Mucosa of rectum (tissue), 2 donors: ENCODE data around the gene ZNF804A.
"Not testable (repeated sequence)": the region's sequence is repeated elsewhere in the genome, so short reads cannot be mapped to it uniquely, and the experiment has no call there.

ENCODE experiments used
- H3K27ac ChIP-seq, 2 donors: one replicate each; pipeline ENCODE4 v1.7.0; 2013; ENCODE audit warnings: inconsistent platforms in 2 of 2, low read depth in 2 of 2, low read length in 2 of 2
- H3K27me3 ChIP-seq, 2 donors: one replicate each; pipeline ENCODE4 v1.7.0; 2013; ENCODE audit warnings: low read length in 2 of 2; ENCODE audit not compliant: control insufficient read depth in 2 of 2, insufficient read depth in 2 of 2
- H3K36me3 ChIP-seq, 2 donors: one replicate each; pipeline ENCODE4 v1.7.0; 2013; ENCODE audit warnings: low read length in 2 of 2; ENCODE audit not compliant: control insufficient read depth in 2 of 2, insufficient read depth in 2 of 2
- H3K4me1 ChIP-seq, 2 donors: one replicate each; pipeline ENCODE4 v1.7.0; 2013; ENCODE audit warnings: low read length in 2 of 2, mild to moderate bottlenecking in 1 of 2; ENCODE audit not compliant: control insufficient read depth in 2 of 2, insufficient read depth in 2 of 2
- H3K4me3 ChIP-seq, 2 donors: one replicate each; pipeline ENCODE4 v1.7.0; 2013; ENCODE audit warnings: low read length in 2 of 2
- H3K9ac ChIP-seq, 2 donors: one replicate each; pipeline ENCODE4 v1.7.0; 2013; ENCODE audit warnings: low read length in 2 of 2, low read depth in 1 of 2, mild to moderate bottlenecking in 1 of 2
- H3K9me3 ChIP-seq, 2 donors: one replicate each; pipeline ENCODE4 v1.7.0; 2013; ENCODE audit warnings: low read length in 2 of 2; ENCODE audit not compliant: control insufficient read depth in 2 of 2
- donor health status: healthy.
- donor health status: Normal muscosa, but diverticular disease.

ZNF804A gene

DNA sequence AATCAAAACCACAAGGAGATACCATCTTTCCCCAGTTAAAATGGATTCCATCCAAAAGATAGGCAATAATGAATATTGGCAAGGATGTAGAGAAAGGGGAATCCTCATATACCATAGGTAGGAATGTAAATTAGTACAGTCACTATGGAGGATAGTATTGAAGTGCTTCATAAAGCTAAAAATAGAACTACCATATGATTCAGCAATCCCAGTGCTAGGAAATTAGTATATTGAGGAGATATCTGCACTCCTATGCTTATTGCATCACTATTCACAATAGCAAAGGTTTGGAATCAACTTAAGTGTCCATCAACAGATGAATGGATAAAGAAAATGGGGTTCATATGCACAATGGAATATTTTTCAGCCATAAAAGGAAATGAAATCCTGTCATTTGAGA is 251.2 kb downstream of the ZNF804A start:
- H3K9me3 ChIP-seq: no peaks in the 10 kb centered on the region
- no peak overlapping the region for H3K27ac ChIP-seq
- no peaks in the 10 kb centered on the region for H3K27me3 ChIP-seq
- no peaks in the 10 kb centered on the region for H3K4me1 ChIP-seq
- H3K4me3 ChIP-seq: no peak overlapping the region
- H3K36me3 ChIP-seq: no peaks in the 10 kb centered on the region
- no peak overlapping the region for H3K9ac ChIP-seq

DNA sequence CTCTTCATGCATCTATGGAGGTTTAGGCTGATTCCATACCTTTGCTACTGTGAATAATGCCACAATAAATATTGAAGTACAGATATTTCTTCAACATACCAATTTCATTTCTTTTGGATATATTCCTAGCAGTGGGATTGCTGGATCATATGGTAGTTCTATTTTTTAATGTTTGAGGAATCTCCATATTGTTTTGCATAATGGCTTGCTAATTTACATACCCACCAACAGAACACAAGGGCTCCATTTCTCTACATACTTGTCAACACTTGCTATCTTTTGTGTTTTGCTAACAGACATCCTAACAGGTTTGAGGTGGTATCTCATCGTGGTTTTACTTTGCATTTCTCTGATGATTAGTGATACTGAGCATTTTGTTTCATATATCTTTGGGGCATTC is 253.2 kb downstream of the ZNF804A start:
- no peak overlapping the region for H3K4me3 ChIP-seq
- no peak overlapping the region for H3K9ac ChIP-seq
- H3K9me3 ChIP-seq: no peaks in the 10 kb centered on the region
- no peaks in the 10 kb centered on the region for H3K27me3 ChIP-seq
- H3K36me3 ChIP-seq: no peaks in the 10 kb centered on the region
- H3K4me1 ChIP-seq: no peaks in the 10 kb centered on the region
- no peak overlapping the region for H3K27ac ChIP-seq

GRCh38 chr2:184859187-184859586 is 260.9 kb downstream of the ZNF804A start:
- H3K9ac ChIP-seq: no peak overlapping the region
- no peak overlapping the region for H3K27ac ChIP-seq
- no peaks in the 10 kb centered on the region for H3K27me3 ChIP-seq
- H3K9me3 ChIP-seq: peaks cover 0 to 8% of the 10 kb centered on the region in 2 donors
- no peak overlapping the region for H3K4me3 ChIP-seq
- H3K36me3 ChIP-seq: no peaks in the 10 kb centered on the region
- no peaks in the 10 kb centered on the region for H3K4me1 ChIP-seq

DNA sequence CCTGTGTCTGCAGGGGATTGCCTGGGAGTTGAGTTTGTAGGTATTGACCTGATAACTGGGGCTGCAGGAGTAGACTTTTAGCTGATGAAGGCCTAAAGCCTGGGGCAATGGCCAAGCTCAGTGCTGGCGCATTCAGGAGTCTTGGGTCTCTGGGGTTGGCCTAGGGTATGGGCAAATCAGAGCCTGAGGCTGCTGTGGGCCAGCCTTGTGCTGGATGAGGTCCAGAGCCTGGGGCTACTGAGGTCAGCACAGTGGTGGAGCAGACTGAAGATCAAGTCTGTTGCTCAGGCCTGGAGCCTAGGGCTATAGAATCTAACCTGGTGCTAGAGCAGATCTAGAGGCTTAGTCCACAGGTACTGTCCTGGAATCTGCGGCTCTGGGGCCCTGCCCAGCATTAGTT is 262.4 kb downstream of the ZNF804A start:
- Histone ChIP-seq H3K27ac (no peak overlapping the region), H3K4me3 (no peak overlapping the region), H3K9ac (no peak overlapping the region), H3K9me3 (peaks cover 0 to 8% of the 10 kb centered on the region in 2 donors), H3K36me3 (no peaks in the 10 kb centered on the region), H3K4me1 (no peaks in the 10 kb centered on the region), H3K27me3 (no peaks in the 10 kb centered on the region)

- Histone ChIP-seq H3K9me3 (no peaks in the 10 kb centered on the region), H3K9ac (no peak overlapping the region), H3K27me3 (no peaks in the 10 kb centered on the region), H3K4me1 (no peaks in the 10 kb centered on the region), H3K4me3 (no peak overlapping the region), H3K36me3 (no peaks in the 10 kb centered on the region), H3K27ac (no peak overlapping the region)
These were observed 276.9 kb downstream of the ZNF804A start for GRCh38 chr2:184875212-184875611.

GRCh38 chr2:184875911-184876310 is 277.6 kb downstream of the ZNF804A start:
- no peaks in the 10 kb centered on the region for H3K4me1 ChIP-seq
- no peak overlapping the region for H3K9ac ChIP-seq
- H3K27ac ChIP-seq: no peak overlapping the region
- no peaks in the 10 kb centered on the region for H3K27me3 ChIP-seq
- no peak overlapping the region for H3K4me3 ChIP-seq
- H3K9me3 ChIP-seq: no peaks in the 10 kb centered on the region
- no peaks in the 10 kb centered on the region for H3K36me3 ChIP-seq

- no peaks in the 10 kb centered on the region for H3K36me3 ChIP-seq
- H3K4me3 ChIP-seq: no peak overlapping the region
- no peaks in the 10 kb centered on the region for H3K9me3 ChIP-seq
- H3K27ac ChIP-seq: no peak overlapping the region
- H3K9ac ChIP-seq: no peak overlapping the region
- H3K27me3 ChIP-seq: no peaks in the 10 kb centered on the region
- no peaks in the 10 kb centered on the region for H3K4me1 ChIP-seq
These were observed 279.6 kb downstream of the ZNF804A start for GRCh38 chr2:184877909-184878308.

DNA sequence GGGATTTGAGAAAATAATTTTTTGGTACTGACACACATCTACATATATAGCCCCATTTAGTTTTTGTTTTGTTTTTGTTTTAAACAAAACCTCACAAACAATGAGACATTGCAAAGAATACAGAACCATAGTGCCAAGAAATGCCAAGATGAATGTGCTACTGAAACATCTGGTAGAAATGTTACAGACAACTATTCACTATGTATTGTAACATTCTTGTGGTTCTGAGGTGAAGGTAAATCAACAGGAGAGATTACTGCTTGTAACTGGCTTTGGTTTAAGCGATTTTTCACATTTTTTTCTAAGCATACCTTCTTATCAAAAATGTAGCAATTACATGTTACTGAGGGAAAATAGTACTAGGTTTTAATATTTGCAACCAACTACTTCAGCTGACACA is 281.3 kb downstream of the ZNF804A start:
- no peaks in the 10 kb centered on the region for H3K27me3 ChIP-seq
- H3K9ac ChIP-seq: no peak overlapping the region
- H3K9me3 ChIP-seq: no peaks in the 10 kb centered on the region
- no peaks in the 10 kb centered on the region for H3K4me1 ChIP-seq
- H3K36me3 ChIP-seq: no peaks in the 10 kb centered on the region
- no peak overlapping the region for H3K27ac ChIP-seq
- no peak overlapping the region for H3K4me3 ChIP-seq

DNA sequence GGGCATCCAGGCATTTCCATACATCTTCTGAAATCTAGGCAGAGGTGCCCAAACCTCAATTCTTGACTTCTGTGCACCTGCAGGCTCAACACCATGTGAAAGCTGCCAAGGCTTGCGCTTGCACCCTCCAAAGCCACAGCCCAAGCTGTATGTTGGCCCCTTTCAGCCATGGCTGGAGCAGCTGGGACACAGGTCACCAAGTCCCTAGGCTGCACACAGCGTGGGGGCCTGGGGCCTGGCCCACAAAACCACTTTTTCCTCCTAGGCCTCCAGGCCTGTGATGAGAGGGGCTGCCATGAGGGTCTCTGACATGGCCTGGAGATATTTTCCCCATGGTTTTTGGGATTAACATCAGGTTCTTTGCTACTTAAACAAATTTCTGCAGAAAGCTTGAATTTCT is 288.3 kb downstream of the ZNF804A start:
- H3K36me3 ChIP-seq, H3K9me3 ChIP-seq, H3K9ac ChIP-seq, H3K4me1 ChIP-seq, H3K27ac ChIP-seq, H3K27me3 ChIP-seq, H3K4me3 ChIP-seq: not testable (repeated sequence)

GRCh38 chr2:184890311-184890710 is 292.0 kb downstream of the ZNF804A start:
- no peaks in the 10 kb centered on the region for H3K36me3 ChIP-seq
- H3K9ac ChIP-seq: no peak overlapping the region
- H3K4me1 ChIP-seq: no peaks in the 10 kb centered on the region
- no peak overlapping the region for H3K27ac ChIP-seq
- H3K4me3 ChIP-seq: no peak overlapping the region
- no peaks in the 10 kb centered on the region for H3K9me3 ChIP-seq
- H3K27me3 ChIP-seq: no peaks in the 10 kb centered on the region

DNA sequence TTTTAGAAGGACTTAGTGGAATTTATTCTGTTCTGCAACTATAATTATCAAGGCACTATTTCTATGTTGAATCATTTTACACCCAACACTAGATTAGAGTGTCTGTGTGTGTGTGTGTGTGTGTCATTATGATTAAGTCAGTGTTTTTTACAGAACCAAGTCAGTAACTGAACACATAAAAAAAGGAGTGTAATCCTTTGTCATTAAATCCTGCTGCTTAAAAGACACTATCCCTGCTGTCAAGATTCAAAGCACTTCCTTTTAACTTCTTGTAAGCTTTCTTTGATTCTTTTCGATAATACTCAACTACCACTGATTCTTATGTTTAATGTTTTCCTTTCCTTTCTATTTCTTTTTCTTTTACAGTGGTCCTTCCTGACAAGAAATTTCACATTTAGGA is 306.7 kb downstream of the ZNF804A start:
- Histone ChIP-seq H3K27me3 (no peaks in the 10 kb centered on the region), H3K36me3 (no peaks in the 10 kb centered on the region), H3K4me3 (no peak overlapping the region), H3K4me1 (no peaks in the 10 kb centered on the region), H3K9ac (no peak overlapping the region), H3K27ac (no peak overlapping the region), H3K9me3 (no peaks in the 10 kb centered on the region)
